Central memory CD4-positive, alpha-beta T cell (primary cell): ENCODE measurements around the gene SPECC1L.

Experiments
- DNase-seq: peaks from one replicate; pipeline ENCODE4 v3.0.0; 2022

SPECC1L gene

DNA sequence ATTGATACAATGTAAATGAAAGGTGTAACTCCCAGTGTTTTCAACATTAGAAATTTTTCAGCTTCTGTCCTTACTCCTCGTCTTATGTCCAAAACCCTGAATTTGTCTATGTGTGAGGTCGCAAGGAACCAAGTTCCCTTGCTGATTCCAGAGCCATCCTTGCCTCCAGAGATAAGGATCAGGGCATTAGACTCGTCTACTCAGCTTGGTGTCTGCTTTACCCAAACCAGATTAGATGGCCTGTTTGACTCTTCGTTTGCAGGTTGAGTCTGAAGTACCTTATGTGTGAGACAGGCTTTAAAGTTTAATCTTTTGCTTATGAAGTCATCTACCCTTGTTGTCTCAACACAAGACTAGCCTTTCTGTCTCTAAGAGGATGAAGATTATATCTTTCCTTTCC is 55.6 kb downstream of the SPECC1L start:
- no peak for DNase-seq

DNA sequence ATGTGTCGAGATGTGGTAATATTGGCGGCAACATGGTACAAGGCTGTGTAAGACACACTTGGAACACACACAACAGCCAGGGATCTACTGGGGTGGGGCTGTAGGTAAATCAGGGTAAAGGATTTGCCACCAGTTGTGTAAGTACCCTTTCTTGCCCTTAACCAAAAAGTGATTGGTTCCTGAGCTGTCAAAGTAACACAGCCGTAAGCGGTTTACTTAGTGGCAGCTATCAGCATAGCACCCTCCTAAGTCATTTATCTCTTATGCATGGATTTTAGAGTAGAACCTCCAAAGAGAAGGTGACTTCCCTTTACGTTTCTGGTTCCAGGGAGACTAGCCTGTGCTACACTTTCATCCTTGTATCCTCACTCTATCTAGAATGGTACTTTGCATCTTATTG is 57.2 kb downstream of the SPECC1L start:
- no peak for DNase-seq

DNA sequence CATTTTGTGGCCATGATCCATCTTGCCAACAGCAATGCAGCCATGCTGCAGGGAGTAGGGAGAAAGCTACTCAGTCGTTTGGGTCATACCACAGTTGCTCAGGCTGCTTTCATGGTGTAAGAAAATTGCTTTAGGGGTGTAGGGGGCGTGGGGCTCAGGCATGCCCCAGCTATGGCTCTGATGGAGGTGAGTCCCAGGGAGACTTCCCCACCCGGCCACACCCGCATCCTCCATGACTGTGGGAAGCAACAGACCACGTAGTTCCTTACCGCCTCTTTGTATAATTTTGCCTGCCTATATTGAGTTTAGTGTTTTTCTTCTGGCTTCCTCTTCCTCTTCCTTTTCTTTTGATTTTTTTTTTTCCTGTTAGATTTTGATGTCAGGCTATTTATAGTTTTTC is 58.8 kb downstream of the SPECC1L start:
- no peak for DNase-seq

DNA sequence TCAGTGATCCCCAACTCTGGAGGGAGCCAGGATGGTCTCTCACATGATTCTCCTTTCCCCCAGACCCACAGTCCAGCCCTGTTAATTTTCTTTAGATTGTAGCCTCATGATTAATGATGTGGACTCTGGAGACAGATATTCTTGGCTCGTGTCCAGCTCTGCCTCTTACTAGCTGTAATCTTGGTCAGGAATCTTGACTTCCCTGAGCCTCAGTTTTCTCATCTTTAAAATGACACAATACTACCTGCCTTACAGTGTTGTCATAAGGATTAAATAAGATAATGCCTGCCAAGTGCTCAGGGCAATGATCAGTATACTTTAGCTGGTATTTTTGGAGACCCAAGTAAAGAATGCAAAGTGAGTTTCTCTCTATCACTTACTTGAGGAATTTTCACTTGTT is 60.0 kb downstream of the SPECC1L start:
- DNase-seq = no peak

DNA sequence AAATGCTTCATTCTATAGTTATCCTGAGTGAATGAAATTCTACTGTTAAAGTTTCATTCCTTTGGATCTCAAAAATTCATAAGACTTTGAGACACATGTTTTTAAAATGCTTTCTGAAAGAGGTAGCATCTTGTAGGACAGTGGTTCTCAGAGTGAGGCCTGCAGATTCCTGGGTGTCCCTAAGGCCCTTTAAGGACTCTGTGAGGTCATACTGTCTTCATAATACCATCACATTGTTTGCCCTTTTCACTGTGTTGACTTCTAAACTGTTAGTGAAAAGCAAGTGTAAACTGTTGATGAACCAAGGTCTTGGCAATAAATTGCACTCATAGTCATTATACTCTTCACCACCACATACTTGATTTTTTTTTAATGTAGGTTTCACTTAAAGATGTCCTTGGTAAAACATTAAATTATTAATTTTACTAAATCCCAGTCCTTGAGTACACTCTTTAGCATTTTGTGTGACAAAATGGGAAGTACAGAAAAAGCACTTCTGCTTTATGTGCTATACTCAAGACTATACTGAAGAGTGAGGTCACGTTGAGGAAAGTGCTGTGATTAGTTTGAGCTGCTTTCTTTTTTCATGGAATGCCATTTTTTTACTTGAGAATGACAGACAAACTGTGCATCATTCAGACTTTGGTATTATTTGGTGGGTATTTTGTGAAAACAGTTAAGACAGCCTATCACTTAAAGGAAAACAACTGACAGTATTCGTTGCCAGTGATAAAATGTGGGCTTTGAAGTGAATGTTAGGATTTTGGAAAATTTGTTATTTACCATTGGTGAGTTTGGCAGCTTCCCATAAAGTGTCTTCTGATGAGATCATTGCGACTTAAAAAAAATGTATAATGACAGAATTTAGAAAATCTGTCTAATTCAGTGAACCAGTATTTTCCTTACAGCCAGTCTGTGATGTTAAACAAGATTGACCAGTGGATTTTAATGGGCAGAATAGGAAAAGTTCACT is 61.1 kb downstream of the SPECC1L start:
- no peak for DNase-seq

DNA sequence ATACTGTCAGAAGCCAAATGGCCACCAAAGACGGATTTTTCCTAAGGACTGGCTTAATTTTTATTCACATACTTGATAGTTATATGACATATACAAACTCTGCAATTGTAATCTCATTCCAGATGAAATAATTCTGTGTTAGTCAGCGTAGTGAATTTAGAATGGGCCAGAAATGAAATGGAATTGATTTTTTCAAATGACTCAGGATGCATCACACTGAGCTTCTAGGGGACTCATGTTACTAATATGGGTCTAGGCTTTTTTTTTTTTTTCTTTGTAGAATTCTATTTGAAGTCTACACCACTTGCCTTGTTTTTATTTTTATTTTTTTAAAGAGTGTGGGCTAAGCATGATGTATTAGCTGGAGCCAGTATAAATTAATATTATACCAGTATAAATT is 62.7 kb downstream of the SPECC1L start:
- no peak for DNase-seq

DNA sequence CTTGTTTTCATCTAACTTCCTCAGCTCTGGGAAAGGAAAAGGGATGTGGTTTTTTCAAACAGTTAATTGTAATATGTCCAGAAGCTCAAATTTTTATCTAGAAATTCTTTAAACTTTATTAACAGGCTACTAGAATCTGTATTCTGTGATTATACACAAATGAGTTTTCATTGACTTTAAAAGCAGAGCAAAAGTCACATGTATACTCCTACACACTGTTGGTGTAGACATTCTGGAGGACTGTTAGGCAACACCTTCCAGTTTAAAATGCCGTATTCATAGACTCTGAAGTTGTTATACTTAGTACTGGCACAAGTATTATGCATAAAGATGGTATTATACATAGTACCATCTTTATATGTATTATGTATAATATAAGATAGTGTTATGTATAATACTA is 64.9 kb downstream of the SPECC1L start:
- no peak for DNase-seq

DNA sequence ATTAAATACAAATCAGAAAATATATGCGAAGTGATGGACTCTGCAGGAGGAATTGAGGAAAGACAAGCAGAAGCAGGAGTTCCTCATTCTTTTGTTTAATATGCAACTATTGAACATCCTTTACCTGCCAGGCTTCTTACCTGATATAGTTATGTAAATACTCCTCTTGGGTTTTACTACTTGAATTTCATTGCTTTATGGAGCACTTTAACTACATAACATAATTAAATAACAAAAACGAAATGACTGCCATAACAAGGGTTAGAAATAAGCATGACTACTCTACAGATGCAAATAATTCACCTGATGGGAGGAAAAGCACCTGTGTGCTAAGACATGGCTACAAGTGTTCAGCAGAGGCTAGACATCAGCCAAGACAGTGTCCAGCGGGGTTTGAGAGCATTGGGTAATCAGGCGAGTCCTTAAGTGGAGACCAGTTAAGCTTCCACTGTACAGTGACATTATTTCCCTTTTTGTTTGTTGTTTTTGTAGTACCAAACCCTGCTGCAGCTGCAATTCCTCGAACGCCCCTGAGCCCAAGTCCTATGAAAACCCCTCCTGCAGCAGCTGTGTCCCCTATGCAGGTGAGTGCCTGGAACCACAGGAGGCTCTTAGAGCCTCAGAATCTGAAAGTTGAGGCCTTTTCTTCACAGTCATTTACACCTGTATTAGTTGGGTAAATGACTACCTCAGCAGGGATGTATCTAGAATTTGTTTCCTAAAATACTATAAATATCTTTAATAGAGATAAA is 67.4 kb downstream of the SPECC1L start:
- no peak for DNase-seq

DNA sequence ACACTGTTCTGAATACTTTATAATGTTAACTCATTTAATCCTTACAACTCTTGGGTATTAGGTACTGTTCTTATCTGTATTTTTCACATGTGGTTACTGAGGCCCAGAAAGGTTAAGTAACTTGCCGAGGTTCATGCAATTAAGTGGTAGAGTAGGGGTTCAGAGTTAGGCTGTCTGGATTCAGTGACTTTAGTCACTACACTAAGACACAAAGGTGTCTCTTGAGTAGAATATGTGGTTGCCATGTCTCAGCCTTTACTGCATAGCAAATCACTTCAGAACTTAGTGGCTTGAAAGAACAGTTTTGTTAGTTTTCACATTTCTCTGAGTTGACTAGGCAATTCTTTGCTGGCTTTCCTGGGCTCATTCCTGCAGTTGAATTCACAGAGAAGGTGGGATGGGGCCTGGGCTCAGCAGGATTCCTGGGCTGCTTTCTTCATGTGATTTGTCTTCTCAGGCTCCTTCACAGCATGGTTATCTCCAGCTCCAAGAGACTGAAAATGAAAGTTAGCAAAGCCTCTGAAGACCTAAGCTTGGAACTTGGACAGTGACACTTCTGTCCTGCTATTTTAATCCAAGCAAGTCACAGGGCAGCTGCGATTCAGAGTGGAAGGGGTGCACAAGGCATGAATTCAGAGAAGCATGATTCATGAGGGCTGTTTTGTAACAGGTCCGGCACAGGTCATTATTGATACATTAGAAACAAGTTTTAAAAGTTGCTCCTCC is 68.3 kb downstream of the SPECC1L start:
- DNase-seq = no peak

DNA sequence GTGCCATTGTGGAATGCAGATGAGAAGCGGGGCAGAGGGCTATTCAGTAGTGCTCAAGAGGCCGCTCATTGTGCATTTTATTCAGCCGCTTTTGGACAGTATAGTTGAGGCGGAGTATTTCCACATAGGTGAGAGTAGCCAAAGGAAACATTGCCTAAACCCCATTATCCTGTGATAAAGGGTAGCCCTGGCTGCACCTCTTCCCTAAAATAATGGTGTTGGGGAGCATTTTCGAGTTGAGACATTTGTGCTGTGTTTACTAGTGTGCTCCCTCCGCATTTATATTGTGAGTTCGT is 68.8 kb downstream of the SPECC1L start:
- DNase-seq = no peak

DNA sequence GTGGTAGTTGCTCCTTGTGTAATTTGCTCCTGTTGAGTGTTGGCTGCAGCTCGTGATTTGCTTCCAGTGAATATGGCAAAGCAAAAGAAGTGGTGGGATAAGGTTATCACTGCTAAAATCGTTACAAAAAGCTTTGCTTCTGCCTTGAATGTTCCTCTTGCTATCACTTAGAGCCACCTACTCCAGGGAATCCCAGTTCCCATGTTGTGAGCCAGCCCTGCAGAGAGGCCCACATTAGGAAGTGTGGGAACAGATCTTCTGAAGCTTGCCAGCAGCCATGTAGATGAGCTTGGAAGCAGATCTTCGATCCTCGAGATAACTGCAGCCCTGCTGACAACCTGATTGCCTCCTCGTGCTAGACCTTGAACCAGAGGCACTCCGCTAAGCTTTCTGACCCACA is 71.0 kb downstream of the SPECC1L start:
- no peak for DNase-seq

DNA sequence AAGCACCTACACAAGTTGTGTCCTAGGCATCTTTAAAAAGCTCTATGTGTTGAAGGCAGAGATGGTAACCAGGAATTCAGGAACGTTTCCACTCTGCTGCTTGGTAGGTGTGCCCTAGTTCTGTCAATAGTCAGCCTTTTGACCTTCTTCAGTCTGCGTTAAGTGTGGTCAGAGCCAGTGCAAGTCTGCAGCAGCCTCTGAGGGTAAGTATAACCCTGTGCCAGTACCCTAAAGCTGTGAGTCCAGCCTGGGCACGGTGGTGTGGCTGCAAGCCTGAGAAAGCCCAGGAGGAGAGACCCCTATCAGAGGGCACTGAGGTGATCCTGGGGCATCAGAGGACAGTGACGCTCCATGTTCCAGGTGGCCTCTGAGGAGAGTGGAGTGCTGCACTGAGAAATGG is 80.0 kb downstream of the SPECC1L start:
- no peak for DNase-seq

DNA sequence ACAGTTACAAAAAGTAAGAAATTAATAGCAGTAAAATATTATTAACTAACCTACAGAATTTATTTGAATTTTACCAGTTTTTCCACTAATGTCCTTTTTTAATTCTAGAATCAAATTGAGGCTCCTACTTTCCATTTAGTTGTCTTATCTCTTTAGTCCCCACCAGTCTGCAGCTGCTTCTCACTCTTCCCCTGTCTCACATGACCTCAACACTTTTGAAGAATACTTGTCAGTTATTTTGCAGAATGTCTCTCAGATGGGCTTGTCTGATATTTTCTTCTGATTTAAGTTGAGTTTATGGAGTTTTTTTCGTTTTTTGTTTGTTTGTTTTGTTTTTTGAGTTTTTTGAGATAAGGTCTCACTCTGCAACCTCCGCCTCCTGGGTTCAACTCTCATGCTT is 82.5 kb downstream of the SPECC1L start:
- no peak for DNase-seq

DNA sequence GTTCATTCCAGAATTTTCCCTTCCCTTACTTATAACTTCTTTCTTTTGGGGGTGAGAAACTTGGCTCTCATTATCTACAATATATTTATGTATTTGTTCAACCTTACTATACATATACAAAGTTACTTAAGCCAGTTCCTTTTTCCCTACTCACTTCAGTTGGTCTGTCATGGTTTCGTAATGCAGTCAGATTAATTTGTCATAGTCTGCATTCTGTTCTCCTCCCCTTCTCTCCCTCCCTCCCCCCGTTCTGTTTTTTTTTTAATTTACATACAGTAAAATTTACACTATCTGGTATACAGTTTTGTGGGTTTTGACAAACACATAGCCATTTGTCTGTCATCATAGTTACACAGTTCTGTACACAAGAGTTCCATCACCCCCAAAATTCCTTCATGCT is 84.9 kb downstream of the SPECC1L start:
- DNase-seq = no peak

DNA sequence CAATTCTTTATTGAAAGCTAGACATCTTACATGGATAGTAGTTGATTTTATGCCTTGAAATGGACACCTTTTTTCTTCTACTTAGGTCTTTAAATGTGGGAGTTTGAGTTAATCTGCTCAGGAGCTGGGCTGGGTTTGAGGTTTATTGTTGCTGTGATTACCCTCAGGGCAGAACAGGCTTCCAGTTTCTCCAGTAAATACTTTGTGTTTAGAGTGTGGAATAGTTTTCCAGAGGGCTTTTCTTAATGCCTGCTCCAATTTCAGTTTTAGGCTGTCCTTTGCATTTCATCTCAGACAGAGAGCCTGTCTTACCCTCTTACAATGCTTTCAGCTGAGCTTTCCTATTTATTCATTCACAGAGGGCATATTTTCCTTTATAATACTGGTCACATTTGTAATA is 86.9 kb downstream of the SPECC1L start:
- no peak for DNase-seq

DNA sequence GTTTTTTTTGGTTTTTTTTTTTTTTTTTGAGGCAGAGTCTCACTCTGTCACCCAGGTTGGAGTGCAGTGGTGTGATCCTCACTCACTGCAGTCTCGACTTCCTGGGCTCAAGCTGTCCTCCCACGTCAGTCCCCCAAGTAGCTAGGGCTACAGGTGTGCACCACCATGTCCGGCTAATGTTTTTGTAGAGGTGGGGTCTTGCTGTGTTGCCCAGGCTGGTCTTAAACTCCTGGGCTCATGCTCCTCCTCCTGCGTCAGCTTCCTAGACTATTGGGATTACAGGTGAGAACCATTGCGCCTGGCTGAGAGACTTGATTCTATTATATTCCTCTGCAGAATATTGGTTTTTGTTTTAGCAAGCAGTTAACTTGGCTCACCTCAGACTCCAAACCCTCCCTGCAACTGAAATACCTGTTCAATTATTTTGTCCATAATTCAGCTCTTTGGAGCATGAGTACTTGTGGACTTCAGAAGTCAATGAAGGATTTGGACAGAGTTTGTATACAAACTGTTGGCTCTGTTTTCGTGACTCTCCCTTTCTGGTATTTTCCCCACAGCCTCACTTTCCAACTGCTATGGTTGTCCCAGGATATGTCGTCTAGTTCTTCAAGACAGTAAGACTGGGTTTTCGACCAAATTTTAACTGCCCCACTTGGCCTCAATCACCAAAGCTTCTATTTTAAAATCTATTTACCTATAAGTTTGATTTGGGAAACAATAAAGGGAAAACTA is 87.6 kb downstream of the SPECC1L start:
- no peak for DNase-seq

DNA sequence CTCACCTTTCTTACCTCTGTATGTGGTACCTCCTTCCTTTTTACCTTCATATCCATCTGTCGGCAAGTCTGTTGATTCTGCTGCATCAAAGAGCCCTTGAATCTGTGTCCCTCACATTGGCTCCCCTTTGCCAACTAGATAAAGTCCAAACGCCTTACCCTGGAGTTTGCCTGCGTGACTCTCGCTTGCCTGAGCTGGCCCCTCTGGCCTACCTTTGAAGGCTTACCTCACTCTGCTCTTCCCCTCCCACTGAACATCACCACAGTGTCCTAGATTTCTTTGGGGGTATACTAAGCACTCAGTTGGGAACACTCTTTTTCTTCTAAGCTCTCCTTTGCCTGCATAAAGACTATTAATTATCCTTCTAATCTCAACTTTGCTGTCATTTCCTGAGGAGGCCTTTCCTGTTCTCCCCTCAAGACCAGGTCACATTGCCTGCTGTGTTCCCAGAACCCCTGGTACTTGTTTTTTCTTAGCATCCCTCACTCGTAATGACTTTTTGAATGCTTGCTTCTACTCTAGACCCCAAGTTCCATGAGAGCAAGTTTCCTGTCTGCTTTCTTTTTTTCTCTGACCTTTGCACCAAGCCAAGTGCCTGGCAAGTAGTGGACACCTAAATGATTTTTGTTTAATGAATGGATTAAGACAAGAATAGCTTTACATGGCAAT is 89.0 kb downstream of the SPECC1L start:
- DNase-seq = no peak

DNA sequence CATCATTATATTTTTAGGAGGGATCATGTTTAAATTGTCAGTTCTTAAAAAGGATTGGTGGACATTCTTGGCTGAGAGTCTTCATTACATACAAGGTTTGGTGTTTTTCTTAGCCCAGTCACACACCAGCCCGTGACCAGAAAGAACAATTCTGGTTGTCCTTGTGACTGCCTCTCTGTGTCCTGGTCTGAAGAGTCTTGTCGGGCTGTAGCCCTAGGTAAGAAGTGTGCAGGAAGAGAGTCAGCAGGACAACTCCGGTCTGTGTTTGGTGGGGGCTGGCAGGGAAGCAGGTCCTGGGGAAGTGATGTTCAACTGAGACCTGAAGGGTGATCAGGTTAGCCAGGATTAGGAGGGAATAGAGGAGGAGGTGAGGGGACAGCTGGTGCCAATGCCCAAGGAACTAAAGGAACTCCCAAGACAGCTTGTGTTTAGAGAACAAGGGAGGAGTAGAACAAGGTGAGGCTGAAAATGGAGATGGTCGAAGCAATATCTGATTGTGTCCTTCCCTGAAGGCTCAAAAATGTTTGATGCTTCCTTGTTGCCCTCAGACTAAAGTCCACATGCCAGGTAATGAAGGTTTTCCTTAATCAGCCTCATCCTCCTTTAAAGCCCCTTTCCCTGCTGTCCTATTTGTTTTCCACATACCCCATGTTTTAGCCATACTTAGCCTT is 91.5 kb downstream of the SPECC1L start:
- no peak for DNase-seq

DNA sequence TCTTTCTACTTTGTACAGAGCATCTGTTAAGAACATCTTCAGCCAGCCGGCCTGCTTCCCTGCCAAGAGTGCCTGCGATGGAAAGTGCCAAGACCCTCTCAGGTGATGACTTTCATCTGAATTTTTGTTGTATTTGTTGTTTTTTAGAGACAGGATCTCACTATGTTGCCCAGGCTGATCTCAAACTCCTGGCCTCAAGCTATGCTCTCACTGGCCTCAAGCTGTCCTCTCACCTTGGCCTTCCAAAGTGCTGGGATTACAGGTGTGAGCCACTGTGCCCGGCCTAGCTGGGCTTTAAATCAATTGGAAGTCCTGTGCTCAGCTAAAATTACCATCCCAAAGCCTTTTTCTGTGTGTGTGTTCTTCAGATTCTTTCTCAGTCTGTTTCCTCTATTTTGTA is 92.6 kb downstream of the SPECC1L start:
- no peak for DNase-seq

DNA sequence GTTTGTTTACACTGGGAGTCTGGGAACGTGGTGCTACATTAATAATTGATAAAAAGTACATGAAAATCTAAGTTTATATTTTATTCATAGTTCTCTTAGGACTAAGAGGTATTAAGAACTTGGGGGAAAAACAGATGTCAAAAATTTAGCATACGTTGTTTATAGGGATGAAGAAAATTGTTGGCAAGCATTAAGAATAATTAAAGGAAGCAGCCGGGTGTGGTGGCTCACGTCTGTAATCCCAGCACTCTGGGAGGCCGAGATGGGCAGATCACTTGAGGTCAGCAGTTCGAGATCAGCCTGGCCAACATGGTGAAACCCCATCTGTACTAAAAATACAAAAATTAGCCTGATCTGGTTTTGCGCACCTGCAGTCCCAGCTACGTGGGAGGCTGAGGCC is 96.1 kb downstream of the SPECC1L start:
- no peak for DNase-seq

DNA sequence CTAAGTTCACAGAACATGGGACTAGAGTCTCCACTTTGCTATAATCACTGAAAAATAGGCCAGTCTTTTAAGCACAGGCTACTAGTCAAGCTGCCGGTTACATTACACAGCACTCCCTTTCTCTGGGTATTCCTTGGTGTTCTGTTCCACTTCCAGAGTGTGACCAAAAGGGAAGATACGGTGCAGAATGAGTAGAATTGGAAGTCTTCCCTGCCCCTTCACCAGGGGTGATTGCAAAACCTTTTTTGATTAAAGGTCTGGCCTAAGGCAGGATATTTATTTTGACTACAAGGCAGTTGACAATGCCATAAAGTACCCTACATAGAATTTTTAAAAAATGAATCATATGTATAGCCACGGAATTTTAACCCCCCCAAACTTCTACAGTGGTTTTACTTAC is 97.2 kb downstream of the SPECC1L start:
- DNase-seq = no peak

DNA sequence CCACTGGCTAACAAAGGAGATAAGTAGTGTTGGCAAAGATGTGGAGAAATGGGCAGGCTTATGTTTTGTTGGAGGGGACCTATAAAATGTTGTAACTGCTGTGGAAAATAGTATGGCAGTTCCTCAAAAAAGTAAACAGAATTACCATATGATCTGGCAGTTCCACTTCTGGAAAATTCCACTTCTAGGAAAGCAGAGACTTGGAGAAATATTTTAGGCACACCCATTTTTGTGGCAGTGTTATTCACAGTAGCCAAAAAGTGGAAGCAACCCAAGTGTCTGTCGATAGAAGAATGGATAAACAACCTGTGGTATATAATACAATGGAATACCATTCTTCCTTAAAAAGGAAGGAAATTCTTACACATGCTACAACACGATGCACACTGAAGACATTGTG is 99.8 kb downstream of the SPECC1L start:
- no peak for DNase-seq
